ENCODE results near the gene ORC6. TPM values are rescaled to one million over a fixed set of nuclear protein-coding genes. Genes with fewer than 3 reads are reported as not detected.

Gene ORC6
- polyA plus RNA-seq, 3 donors = 0.21 to 1.5 (median 0.31) TPM

DNA sequence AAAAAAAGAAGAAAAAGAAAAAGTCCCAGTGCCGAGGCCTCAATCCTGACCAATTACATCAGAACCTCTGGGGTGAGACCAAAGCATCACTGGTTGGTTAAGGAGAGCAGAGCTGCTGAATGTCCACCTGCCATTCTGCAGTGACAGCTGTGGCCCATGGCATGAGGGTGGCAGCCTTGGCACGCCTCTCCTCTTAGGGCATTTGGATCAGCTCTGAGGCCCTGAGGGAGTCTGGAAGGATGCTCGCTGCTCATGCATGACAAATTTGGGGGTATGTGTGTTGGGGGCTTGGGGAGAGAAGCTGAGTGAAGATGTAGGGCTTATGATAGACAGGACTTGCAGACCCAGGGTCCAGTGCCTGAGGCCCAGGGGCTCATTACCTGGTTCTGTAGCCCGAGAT, 32.4 kb downstream of the ORC6 start:
- H3K79me2 ChIP-seq (ENCODE audit: insufficient read depth, low read length) = no peaks in the 10 kb centered on the region
- no peaks in the 10 kb centered on the region for H3K36me3 ChIP-seq (replicated peaks in 1 of 2; ENCODE audit: control insufficient read depth in 1 of 2, insufficient read depth in 2 of 2, low read length in 2 of 2)
- H3K9me3 ChIP-seq (replicated peaks in 1 of 2; ENCODE audit: control insufficient read depth in 1 of 2, insufficient read depth in 1 of 2, low read length in 2 of 2) = peaks cover 0 to 2% of the 10 kb centered on the region in 2 donors
- no peak overlapping the region for H3K4me3 ChIP-seq (replicated peaks in 1 of 3; ENCODE audit: low read depth in 2 of 3, low read length in 3 of 3)
- H3K9me3 Mint-ChIP-seq = peaks cover 0 to 14% (median 7%) of the 10 kb centered on the region in 7 donors
- H3K9ac ChIP-seq (ENCODE audit: insufficient read depth, low read length, poor library complexity, severe bottlenecking) = no peak overlapping the region
- no peaks in the 10 kb centered on the region for H4K20me1 ChIP-seq (ENCODE audit: insufficient read depth, low read length)
- intact Hi-C loops (cut with micrococcal nuclease) = no loop called here
- H3K27ac ChIP-seq (ENCODE audit: low read depth in 1 of 2, low read length in 2 of 2) = no peak overlapping the region
- no peak overlapping the region for H3K4me2 ChIP-seq (replicated peaks; ENCODE audit: extremely low read depth, low read length, poor library complexity, severe bottlenecking)
- no peaks in the 10 kb centered on the region for H3K27me3 ChIP-seq (ENCODE audit: control insufficient read depth in 2 of 2, insufficient read depth in 2 of 2, low read length in 2 of 2)
- H3K4me3 Mint-ChIP-seq = no peak overlapping the region
- peaks cover 3% of the 10 kb centered on the region for H3K4me1 Mint-ChIP-seq
- no peak overlapping the region for H2AFZ ChIP-seq (ENCODE audit: insufficient read depth, low read depth, low read length, poor library complexity, severe bottlenecking)
- no peak overlapping the region for H3K27ac Mint-ChIP-seq
- H3K36me3 Mint-ChIP-seq = no peaks in the 10 kb centered on the region
- no peak for DNase-seq
- peaks cover 0 to 5% of the 10 kb centered on the region in 2 donors for H3K4me1 ChIP-seq (ENCODE audit: control insufficient read depth in 1 of 2, insufficient read depth in 2 of 2, low read length in 2 of 2)
- TF ChIP-seq, protein P1, sequence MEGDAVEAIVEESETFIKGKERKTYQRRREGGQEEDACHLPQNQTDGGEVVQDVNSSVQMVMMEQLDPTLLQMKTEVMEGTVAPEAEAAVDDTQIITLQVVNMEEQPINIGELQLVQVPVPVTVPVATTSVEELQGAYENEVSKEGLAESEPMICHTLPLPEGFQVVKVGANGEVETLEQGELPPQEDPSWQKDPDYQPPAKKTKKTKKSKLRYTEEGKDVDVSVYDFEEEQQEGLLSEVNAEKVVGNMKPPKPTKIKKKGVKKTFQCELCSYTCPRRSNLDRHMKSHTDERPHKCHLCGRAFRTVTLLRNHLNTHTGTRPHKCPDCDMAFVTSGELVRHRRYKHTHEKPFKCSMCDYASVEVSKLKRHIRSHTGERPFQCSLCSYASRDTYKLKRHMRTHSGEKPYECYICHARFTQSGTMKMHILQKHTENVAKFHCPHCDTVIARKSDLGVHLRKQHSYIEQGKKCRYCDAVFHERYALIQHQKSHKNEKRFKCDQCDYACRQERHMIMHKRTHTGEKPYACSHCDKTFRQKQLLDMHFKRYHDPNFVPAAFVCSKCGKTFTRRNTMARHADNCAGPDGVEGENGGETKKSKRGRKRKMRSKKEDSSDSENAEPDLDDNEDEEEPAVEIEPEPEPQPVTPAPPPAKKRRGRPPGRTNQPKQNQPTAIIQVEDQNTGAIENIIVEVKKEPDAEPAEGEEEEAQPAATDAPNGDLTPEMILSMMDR (IDR thresholded peaks at IDR 0.05) = no peak
- 100% methylated on average over 2 of the region's 4 CpGs for WGBS (ENCODE audit: insufficient coverage)
- H3K27me3 Mint-ChIP-seq (ENCODE audit: low read depth in 3 of 3) = peaks cover 0 to 2% (median 1%) of the 10 kb centered on the region in 3 donors

DNA sequence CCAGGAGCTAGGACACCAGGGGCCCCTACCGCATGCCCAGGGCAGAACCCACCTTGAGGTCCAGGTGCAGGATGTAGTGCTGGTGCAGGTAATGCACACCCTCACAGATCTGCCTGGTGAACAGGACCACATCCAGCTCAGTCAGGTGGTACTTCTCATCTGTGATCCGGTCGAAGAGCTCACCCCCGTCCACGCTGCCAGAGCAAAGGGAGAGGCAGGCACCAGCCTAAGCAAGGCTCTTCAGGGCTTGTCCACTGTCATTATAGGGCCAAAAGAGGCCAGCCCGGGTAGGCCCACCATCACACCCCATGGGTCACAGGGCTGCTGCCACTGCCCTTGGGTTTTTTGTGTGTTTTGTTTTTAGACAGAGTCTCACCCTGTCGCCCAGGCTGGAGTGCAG, 37.7 kb downstream of the ORC6 start:
- H3K27me3 ChIP-seq (ENCODE audit: control insufficient read depth in 2 of 2, insufficient read depth in 2 of 2, low read length in 2 of 2) = no peaks in the 10 kb centered on the region
- no peaks in the 10 kb centered on the region for H3K36me3 ChIP-seq (replicated peaks in 1 of 2; ENCODE audit: control insufficient read depth in 1 of 2, insufficient read depth in 2 of 2, low read length in 2 of 2)
- H3K9me3 ChIP-seq (replicated peaks in 1 of 2; ENCODE audit: control insufficient read depth in 1 of 2, insufficient read depth in 1 of 2, low read length in 2 of 2) = peaks cover 0 to 2% of the 10 kb centered on the region in 2 donors
- no peak overlapping the region for H3K4me3 ChIP-seq (replicated peaks in 1 of 3; ENCODE audit: low read depth in 2 of 3, low read length in 3 of 3)
- H3K9me3 Mint-ChIP-seq = peaks cover 0 to 14% (median 5%) of the 10 kb centered on the region in 7 donors
- TF ChIP-seq, protein P1 (IDR thresholded peaks at IDR 0.05) = no peak
- no peaks in the 10 kb centered on the region for H3K4me1 Mint-ChIP-seq
- H3K27ac Mint-ChIP-seq = peak overlapping the region in 2 of 7 donors; percentile 41 to 48
- no peaks in the 10 kb centered on the region for H4K20me1 ChIP-seq (ENCODE audit: insufficient read depth, low read length)
- H3K4me1 ChIP-seq (ENCODE audit: control insufficient read depth in 1 of 2, insufficient read depth in 2 of 2, low read length in 2 of 2) = no peaks in the 10 kb centered on the region
- H3K27me3 Mint-ChIP-seq (ENCODE audit: low read depth in 3 of 3) = peaks cover 0 to 1% (median 0%) of the 10 kb centered on the region in 3 donors
- peaks cover 0 to 2% of the 10 kb centered on the region in 2 donors for H3K36me3 Mint-ChIP-seq
- no peaks in the 10 kb centered on the region for H3K79me2 ChIP-seq (ENCODE audit: insufficient read depth, low read length)
- H3K4me2 ChIP-seq (replicated peaks; ENCODE audit: extremely low read depth, low read length, poor library complexity, severe bottlenecking) = no peak overlapping the region
- no peak overlapping the region for H3K27ac ChIP-seq (ENCODE audit: low read depth in 1 of 2, low read length in 2 of 2)
- no peak overlapping the region for H2AFZ ChIP-seq (ENCODE audit: insufficient read depth, low read depth, low read length, poor library complexity, severe bottlenecking)
- intact Hi-C loops (cut with micrococcal nuclease) = no loop called here
- no peak overlapping the region for H3K9ac ChIP-seq (ENCODE audit: insufficient read depth, low read length, poor library complexity, severe bottlenecking)
- 100% methylated on average over 7 of the region's 7 CpGs for WGBS (ENCODE audit: insufficient coverage)
- no peak overlapping the region for H3K4me3 Mint-ChIP-seq
- no peak for DNase-seq

Data from CD14-positive monocyte (primary cell).